ENCODE data around the gene ZNF831.

Gene ZNF831

GRCh38 chr20:59305908-59306655, 142.5 kb downstream of the ZNF831 start:
- no peak for DNase-seq (ENCODE audit: low read depth)

- no peak for DNase-seq (ENCODE audit: low read depth)
Observed at GRCh38 chr20:59307270-59307669, 143.6 kb downstream of the ZNF831 start.
